Measurements from ENCODE around the gene STEAP1B. TPM values are rescaled to one million over a fixed set of nuclear protein-coding genes. Genes with fewer than 3 reads are reported as not detected.

The STEAP1B gene
- total RNA-seq, 1 experiment from 2014 or later: 0.27 TPM

DNA sequence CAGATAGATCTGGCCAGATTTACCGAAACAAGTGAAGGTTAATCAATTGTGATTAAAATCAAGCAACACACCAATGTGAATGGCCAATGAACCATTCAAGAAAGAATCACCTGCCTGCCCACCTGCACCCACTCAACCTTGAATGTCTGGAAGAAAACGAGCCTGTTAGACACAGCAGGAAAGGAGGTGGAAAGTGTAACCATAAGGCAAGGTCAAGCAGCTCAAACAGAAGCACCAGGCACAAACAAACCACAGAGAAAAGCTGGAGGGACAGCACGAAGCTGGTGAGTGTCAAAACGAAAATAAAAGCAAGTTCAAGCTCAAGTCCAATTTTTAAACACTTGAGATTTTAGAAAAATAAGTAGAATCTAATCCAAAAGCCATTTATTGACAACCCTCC, 64.9 kb downstream of the STEAP1B start:
- peaks cover 8 to 20% of the 10 kb centered on the region in 2 experiments; a peak in 3 of 4 replicates for H3K4me1 ChIP-seq (ENCODE audit: control insufficient read depth in 1 of 2, insufficient read depth in 2 of 2, low read length in 2 of 2)
- CTCF ChIA-PET: interaction anchor here (1.1 kb wide), 1 partner anchor 18 kb away, joined by 3 read pairs; no protein-coding TSS in a partner anchor

More for the DNA sequence above, 64.9 kb downstream of the STEAP1B start:
- intact Hi-C loops (cut with micrococcal nuclease): no loop called here
- ATAC-seq (no peak), DNase-seq (ENCODE audit: low read depth, low spot score) (no peak)
- Histone ChIP-seq H3K9ac (ENCODE audit: low read length) (no peak overlapping the region), H3K27ac (ENCODE audit: low read depth, low read length) (no peak overlapping the region), H3K27me3 (ENCODE audit: insufficient read depth, low read length) (no peaks in the 10 kb centered on the region), H3K9me2 (ENCODE audit: insufficient read depth) (no peaks in the 10 kb centered on the region), H3K4me3 (replicated peaks in 1 of 2; ENCODE audit: low read depth in 1 of 2, low read length in 2 of 2) (no peak overlapping the region), H3K36me3 (ENCODE audit: control insufficient read depth in 1 of 2, insufficient read depth in 2 of 2, low read length in 2 of 2) (no peaks in the 10 kb centered on the region), H4K20me1 (ENCODE audit: insufficient read depth) (no peaks in the 10 kb centered on the region), H3K79me2 (ENCODE audit: insufficient read depth, low read length) (no peaks in the 10 kb centered on the region), H2AFZ (ENCODE audit: low read depth, low read length, poor library complexity, severe bottlenecking) (no peak overlapping the region), H3K9me3 (ENCODE audit: control insufficient read depth in 1 of 2, insufficient read depth in 1 of 2, low read depth in 1 of 2, low read length in 2 of 2) (no peaks in the 10 kb centered on the region), H3K4me2 (ENCODE audit: low read length) (no peak overlapping the region)
- POLR2A ChIA-PET: no interaction called here
- no TSS peak for BruUV-seq (replicated peaks)
- TF ChIP-seq POLR2A (IDR thresholded peaks at IDR 0.05; ENCODE audit: borderline replicate concordance, extremely low read depth, insufficient read depth, insufficient read length) (no peak), FOSL1 (IDR thresholded peaks at IDR 0.05; ENCODE audit: low read depth) (no peak), SIN3A (IDR thresholded peaks at IDR 0.05; ENCODE audit: low read depth) (no peak), CEBPB (IDR thresholded peaks at IDR 0.05; ENCODE audit: low read depth) (no peak), SP1 (IDR thresholded peaks at IDR 0.05; ENCODE audit: low read depth) (no peak), SRF (IDR thresholded peaks at IDR 0.05; ENCODE audit: low read depth) (no peak), ZNF274 (IDR thresholded peaks at IDR 0.05; ENCODE audit: low read depth, low read length) (no peak), YY1 (IDR thresholded peaks at IDR 0.05; ENCODE audit: extremely low read depth, insufficient replicate concordance, low read depth, low read length) (no peak), RAD21 (IDR thresholded peaks at IDR 0.05; ENCODE audit: low read depth) (no peak), EGR1 (IDR thresholded peaks at IDR 0.05; ENCODE audit: low read depth) (no peak), EZH2 (IDR thresholded peaks at IDR 0.05) (no peak)
- TF ChIP-seq, protein P1, sequence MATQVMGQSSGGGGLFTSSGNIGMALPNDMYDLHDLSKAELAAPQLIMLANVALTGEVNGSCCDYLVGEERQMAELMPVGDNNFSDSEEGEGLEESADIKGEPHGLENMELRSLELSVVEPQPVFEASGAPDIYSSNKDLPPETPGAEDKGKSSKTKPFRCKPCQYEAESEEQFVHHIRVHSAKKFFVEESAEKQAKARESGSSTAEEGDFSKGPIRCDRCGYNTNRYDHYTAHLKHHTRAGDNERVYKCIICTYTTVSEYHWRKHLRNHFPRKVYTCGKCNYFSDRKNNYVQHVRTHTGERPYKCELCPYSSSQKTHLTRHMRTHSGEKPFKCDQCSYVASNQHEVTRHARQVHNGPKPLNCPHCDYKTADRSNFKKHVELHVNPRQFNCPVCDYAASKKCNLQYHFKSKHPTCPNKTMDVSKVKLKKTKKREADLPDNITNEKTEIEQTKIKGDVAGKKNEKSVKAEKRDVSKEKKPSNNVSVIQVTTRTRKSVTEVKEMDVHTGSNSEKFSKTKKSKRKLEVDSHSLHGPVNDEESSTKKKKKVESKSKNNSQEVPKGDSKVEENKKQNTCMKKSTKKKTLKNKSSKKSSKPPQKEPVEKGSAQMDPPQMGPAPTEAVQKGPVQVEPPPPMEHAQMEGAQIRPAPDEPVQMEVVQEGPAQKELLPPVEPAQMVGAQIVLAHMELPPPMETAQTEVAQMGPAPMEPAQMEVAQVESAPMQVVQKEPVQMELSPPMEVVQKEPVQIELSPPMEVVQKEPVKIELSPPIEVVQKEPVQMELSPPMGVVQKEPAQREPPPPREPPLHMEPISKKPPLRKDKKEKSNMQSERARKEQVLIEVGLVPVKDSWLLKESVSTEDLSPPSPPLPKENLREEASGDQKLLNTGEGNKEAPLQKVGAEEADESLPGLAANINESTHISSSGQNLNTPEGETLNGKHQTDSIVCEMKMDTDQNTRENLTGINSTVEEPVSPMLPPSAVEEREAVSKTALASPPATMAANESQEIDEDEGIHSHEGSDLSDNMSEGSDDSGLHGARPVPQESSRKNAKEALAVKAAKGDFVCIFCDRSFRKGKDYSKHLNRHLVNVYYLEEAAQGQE (IDR thresholded peaks at IDR 0.05; ENCODE audit: low read depth): no peak
- TF ChIP-seq, protein P2, sequence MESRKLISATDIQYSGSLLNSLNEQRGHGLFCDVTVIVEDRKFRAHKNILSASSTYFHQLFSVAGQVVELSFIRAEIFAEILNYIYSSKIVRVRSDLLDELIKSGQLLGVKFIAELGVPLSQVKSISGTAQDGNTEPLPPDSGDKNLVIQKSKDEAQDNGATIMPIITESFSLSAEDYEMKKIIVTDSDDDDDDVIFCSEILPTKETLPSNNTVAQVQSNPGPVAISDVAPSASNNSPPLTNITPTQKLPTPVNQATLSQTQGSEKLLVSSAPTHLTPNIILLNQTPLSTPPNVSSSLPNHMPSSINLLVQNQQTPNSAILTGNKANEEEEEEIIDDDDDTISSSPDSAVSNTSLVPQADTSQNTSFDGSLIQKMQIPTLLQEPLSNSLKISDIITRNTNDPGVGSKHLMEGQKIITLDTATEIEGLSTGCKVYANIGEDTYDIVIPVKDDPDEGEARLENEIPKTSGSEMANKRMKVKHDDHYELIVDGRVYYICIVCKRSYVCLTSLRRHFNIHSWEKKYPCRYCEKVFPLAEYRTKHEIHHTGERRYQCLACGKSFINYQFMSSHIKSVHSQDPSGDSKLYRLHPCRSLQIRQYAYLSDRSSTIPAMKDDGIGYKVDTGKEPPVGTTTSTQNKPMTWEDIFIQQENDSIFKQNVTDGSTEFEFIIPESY (IDR thresholded peaks at IDR 0.05; ENCODE audit: extremely low read depth, insufficient replicate concordance, low read length): no peak
- RAD21 ChIA-PET (ENCODE audit: low non-redundant PET in 1 of 2, low total read pairs in 2 of 2, uncharacterized antibody in 2 of 2, unreplicated experiment in 2 of 2): no interaction called here

All from HCT116 (cell line).